DMS79 (cell line): ENCODE measurements around the gene FADD.

Experiments used
- DNase-seq: peaks from one replicate; lab custom pipeline; 2025; lab: John Stamatoyannopoulos, UW

Gene FADD

DNA sequence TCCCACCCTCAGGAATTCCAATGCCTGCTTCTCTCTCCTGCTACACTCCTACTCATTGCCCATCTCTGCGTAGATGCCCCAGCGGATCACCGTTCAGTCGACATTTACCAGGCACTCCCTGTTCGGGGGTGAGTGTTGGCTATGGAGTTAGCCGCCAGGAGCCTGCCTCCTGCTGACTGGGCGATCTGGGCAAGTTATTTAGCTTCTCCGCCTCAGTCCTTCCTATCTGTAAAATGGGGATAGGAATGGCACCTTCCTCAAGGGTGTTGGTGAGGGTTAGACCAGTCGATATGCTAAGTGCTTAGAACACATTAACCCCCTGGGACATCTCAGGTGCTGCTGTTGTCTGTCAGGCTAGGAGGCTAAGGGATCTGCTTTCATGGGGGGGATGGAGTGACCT, 30.9 kb downstream of the FADD start:
- no peak for DNase-seq

DNA sequence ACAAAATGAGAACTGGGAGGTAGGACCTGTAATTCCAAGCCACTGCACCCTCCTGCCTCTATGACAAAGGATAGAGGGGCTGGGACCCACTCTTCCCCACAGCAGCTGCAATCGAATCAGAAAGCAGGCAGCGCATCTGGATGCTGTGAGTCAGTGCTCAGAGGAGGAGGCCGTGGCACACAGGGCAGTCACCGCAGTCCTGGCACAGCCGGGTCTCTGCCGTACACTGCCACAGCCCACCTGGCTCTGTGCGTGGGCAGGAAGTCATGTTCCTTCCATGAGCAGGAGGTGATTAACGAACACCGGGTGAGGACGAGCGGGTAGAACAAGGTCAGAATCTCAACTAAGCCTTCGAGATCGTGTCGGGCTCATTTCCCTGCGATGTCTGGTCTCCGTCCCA, 37.2 kb downstream of the FADD start:
- no peak for DNase-seq

GRCh38 chr11:70241709-70242108, 38.6 kb downstream of the FADD start:
- DNase-seq, result no peak

GRCh38 chr11:70242885-70243284, 39.8 kb downstream of the FADD start:
- DNase-seq, result no peak

- peak; percentile 6 for DNase-seq
These were observed 41.0 kb downstream of the FADD start for GRCh38 chr11:70243912-70244652.

- no peak for DNase-seq
These were observed 41.6 kb downstream of the FADD start for GRCh38 chr11:70244698-70245097.

- DNase-seq, result no peak
These were observed 43.1 kb downstream of the FADD start for GRCh38 chr11:70246196-70246595.

DNA sequence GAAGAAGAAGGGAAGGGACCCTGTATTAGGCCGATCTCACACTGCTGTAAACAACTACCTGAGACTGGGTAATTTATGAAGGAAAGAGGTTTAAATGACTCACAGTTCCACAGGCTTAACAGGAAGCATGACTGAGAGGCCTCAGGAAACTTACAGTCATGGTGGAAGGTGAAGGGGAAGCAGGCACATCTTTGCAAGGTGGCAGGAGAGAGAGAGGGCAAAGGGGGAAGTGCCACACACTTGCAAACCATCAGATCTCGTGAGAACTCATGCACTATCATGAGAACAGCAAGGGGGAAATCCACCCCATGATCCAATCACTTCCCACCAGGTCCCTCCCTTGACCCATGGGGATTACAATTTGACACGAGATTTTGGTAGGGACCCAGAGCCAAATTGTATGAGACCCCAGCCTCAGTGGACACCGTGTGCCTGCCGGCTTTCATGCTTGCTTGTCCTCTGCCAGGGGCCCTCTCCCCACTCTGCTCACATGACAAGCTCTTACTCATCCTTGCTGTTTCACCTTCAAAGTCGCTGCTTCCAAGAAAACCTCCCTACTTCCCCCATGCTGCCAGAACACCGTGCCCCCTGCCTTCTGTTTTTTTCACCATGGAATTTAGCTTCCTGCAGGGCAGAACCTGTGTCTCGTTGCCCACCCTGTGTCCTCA, 44.1 kb downstream of the FADD start:
- DNase-seq, result no peak

GRCh38 chr11:70247710-70248072, 44.6 kb downstream of the FADD start:
- no peak for DNase-seq

- no peak for DNase-seq
These were observed 48.0 kb downstream of the FADD start for GRCh38 chr11:70250876-70251658.

GRCh38 chr11:70251659-70252321, 48.7 kb downstream of the FADD start:
- DNase-seq, result no peak

DNA sequence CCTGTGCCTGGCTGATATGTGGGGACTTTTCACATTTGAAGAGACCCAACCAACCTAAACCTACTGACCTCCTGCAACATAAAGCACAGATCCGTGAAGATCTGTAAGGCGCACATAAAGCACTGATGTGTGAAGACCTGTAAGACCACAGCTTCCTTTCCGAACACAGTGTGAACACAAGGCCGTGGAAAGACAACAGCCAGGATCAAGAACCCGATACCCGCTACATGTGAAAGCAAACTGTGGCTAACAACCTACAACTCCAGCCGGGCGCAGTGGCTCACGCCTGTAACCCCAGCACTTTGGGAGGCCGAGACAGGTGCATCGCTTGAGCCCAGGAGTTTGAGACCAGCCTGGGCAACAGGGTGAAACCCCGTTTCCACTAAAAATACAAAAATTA, 49.7 kb downstream of the FADD start:
- DNase-seq, result no peak

GRCh38 chr11:70255477-70256116, 52.5 kb downstream of the FADD start:
- no peak for DNase-seq
